SHP77 (cell line): ENCODE measurements around the gene ALOX5.
"Not testable (repeated sequence)": the region's sequence is repeated elsewhere in the genome, so short reads cannot be mapped to it uniquely, and the experiment has no call there.

Experiments used
- DNase-seq, 2 experiments: peaks; one replicate each; lab custom pipeline; 2025; lab: John Stamatoyannopoulos, UW

ALOX5 gene

DNA sequence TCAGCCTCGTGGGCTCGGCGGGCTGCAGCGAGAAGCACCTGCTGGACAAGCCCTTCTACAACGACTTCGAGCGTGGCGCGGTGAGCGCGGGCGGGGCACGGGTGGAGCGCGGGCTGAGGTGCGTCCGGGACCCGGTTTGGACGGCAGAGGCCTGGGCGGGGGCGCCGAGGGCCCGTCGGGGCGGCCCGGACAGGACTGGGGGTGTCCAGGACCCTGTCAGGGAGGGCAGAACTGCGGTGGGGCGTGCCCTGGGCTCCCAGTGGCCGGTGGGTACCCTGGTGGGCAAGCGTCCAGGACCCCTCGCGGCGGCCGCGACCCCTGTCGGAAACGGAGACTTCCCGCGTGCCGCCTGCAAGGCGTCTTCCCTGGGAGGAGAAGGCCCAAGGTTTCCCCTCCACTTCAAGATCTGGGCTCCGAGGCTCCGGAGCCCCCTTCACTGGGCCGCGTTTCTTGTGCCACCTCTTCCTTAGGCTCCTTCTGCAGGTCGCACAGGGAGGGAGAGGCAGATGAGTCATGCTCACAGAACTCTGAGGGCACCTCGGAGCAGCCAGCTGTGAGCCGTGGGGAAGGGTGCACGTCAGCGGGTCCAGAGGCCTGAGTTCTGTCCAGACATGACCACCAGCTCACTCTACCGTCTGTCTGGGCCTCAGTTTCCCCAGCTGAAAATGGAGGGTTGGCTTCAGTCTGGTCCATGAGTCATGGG, 485 bp downstream of the ALOX5 start:
- no peak for DNase-seq

DNA sequence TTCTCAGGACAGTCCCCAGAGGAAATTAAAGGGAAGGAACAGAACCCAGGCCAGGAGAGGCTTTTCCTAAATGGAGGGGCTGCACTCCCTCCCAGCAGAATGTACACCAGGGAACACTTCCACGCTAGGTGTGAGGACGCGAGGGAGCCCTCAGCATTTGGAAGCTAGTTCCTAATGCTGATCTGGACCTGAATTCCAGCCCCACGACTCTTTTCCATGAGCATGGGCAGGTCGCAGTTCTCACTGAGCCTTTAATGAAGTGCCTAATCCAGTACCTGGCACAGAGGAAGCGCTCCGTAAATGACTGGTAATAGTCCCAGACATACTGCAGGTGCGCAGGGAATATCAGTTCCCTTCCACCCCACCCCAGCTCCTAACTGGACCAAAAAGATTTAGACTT, 1.1 kb downstream of the ALOX5 start:
- no peak for DNase-seq

DNA sequence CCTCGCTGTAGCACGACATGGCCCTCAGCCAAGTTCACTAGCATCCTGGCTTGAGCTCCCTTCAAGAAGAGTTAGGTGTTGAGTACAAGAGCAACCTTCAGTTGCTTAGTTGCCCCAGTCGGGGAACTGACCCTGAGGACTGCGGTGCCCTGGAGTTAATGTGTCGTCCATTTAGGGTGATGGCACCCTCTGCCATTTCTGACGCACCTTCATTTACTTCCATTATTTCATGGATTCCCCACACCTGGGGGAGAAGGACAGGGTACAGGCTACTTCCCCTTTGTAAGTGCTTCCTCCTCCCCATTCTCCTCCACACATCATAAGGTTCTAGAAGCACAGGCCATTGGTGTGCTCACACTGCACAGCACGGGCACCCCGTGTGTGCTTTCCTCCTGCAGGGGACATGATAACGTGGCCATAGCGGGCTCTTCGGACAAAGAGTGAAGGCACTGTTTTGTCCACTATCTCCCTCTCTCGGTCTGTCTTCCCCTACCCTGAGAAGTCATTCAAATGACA, 1.8 kb downstream of the ALOX5 start:
- no peak for DNase-seq

DNA sequence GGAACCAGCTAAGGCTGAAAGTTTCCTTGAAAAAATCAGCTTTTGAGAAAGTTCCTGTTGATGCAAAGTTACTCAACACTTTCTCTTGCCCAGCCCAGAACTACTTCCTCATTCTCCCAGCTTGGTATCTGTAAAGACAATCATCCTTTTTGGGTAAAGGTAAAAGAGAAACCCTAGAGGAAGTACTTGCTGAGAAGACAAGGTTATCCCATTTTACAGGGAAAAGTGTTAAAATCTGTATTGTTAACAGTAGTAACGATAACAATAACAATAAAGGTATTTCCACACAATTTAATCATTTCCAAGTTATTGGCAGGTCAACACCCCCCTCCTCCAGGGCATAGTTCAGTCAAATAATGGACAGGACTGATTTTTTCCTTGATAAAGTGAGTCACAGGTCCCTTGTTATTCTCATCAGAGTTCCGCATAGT, 2.4 kb downstream of the ALOX5 start:
- DNase-seq = no peak

DNA sequence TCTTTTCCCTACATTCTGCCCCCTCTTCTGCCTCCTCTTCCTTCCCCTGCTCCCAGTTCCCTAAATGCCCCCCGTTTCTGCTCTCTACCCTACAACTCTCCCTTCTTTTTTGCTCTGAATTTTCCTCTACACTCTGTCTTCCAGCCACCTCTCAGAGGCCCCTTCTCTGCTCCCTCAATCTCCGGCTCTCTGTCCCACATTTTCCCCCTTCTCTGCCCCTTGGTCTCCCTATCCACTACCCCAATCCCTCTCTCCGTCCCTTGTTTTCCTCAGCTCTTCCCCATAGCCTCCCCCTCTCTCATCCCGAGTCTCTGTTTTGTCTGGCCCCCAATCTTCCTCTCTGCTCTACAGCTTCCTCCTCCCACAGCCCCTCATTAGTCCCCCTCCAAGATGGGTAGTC, 3.3 kb downstream of the ALOX5 start:
- DNase-seq = no peak

DNA sequence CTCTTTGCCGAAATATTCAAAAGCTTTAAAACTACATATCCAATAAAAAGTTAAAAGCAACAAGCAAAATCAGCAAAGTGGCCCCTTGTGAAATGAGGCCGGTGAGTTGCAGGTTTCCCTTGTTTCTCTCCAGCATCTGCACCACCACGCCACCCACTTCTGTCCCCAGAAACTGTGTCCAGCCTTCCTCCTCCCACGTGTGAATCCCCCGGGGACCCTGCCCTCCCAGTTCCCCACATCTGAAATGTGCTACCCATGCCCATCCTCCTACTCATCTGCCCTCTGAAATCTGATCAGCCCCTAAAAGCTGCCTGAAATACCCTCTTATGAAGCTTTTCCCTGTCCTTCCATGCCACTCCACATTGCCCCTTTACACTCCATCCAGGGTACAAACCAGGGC, 3.8 kb downstream of the ALOX5 start:
- DNase-seq = no peak

DNA sequence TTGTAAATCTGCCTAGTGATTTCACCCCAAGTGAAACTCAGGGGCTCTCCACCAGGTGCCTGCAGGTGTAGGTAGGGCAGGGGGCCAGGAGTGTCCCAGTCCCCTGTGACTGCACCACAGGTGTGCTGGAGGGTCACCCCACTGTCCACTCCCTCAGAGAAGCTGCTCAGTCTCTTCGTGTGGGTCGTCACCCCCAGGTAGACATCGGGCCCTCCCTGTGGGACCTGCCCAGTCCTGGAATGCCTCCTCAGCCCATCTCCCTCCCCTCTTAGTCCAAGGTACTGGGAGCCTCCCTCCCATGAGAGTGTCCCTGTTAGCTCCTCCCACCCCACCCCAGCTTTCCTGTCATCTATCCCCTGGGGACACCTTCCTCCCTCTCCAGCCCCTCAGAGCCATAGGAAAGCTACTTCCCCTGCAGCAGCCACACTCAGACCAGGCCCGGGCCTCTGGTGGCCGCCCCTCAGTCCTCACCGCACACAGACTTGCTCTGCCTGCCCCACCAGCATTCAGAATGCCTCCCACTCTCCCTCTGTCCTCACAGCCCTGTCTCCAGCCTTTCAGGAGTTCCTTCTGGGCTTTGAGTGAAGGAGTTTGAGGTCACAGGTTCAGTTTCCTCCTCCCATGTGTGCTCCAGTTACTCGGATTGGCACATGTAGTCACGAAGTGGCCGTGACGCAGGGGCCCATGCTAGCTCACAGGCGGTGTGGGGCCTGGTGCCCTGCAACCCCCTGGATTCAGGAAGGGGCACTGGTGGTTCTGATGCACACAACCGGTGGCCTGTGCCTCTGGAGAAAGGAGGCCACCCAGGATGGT, 5.1 kb downstream of the ALOX5 start:
- DNase-seq = no peak

DNA sequence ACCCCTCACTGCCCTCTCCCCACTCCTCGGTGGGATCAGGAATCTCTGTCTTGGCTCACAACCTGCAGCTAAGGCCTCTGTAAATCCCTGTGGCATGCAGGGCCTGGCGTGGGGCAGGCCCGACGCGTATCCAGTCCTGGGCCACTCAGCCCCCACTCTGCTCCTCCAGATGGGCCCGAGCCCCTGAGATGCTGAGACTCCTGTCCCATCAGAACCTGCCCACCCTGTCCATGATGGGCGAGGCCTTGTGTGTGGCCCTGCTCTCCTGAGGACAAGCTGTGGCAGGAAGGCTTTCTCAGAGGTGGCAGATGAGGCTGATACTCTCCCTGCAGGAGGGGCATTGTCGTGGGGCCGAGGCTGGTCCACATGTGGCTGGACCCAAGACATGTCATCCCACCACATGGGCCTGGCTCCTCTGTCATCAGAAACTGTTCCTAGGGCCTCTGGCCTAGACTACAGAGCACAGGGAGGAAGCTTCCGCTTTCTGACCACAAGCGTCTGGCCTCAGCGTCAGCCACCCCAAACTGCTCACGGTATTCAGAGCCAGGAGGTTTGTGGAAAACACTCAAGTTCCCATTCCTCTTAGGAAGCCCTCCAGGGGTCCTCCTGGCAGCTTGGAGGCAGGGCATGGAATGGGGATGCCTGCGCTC, 6.0 kb downstream of the ALOX5 start:
- no peak for DNase-seq

DNA sequence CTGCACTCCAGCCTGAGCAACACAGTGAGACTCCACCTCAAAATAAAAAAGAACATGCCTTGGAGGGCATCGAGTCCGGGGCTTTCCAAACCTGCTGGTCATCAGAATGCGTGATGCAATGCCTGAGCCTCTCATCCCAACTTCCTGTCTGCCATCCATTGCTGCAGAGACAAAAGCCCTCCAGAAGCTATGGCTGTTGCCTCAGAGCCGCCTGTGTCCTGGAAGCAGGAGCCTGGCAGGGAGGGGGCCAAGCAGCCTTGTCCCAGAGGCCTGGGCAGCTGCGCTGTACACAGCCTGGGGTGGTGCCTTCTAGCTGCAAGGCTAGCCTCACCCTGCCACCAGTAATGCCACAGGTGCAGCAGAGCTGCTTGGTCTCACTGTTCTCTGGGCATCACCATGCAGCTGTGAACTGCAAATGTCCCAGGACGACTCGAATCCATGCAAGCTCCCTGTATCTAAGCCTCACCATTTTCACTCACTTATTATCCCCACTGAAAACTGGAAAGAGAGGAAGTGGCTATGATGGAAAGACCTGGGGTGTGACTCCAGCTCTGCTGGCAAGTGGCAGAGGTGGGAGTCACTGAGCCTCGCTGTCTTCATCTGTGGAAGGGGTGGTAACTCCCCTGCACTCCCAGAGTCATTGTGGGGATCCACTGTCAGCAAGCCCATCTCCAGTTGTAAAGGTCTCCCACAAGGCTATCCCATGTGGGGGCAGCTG, 7.0 kb downstream of the ALOX5 start:
- DNase-seq = no peak

DNA sequence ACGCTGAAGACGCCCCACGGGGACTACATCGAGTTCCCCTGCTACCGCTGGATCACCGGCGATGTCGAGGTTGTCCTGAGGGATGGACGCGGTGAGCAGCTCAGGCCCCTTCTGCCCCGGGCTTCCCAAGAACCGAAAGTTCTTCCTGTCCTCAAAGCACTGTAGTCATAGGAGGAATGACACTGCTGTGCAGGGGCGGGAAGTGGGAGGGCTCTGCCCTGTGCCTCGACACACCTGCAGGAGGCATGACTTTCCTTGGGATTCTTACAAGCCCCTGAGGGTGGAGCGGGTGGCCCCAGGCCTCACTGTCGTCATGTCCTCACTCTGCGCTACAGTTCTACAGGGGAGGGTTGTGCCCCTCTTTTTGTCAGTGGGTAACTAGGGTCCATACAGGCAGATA, 8.6 kb downstream of the ALOX5 start:
- DNase-seq = no peak

DNA sequence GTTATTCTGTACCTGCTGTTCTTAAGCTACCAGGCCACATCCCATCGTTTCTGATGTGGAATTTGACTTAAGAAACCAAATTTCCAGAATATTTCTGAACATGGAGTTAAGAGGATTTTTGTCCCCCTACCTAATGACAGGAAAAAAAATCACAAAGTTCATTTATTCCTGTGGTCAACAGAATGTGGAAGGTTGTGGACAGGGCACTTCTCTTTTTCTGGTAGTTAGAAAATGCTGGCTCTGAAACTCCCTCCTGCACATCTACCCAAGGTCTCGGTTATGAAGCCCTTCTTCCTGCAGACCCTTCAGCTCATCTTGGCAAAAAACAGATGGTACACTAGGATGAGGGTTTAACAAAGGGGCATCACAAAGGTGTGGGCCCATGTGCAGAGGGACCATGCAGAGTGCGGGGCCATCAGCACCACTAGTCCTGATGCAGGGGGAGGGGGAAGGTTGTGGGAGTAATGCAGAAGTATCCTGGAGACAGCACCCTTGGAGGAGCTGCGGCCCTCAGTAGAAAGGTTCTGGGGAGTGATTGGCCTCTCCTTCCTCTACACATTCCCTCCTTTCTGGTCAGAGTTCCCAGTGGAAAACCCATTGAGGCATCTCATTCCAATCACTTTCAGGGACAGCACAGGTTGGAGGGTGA, 9.8 kb downstream of the ALOX5 start:
- no peak for DNase-seq

DNA sequence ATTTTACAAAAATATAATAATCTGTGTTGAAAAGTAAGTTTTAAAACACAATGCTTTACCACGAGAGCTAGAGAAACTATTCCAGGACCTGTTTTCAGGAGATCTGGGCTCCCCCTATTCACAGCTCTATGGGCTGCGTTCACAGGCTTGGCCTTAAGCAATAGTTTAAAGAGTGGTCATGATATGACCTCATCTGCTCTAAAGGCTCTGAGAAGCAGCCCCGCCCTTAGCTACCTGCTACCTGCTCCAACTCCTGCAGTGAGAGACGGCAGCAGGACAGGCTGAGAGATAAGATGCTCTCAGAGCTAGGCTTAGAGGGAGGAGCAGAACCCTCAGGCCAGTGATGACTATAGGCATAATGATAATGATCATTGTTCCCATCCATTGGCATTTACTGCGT, 12.6 kb downstream of the ALOX5 start:
- DNase-seq = no peak

DNA sequence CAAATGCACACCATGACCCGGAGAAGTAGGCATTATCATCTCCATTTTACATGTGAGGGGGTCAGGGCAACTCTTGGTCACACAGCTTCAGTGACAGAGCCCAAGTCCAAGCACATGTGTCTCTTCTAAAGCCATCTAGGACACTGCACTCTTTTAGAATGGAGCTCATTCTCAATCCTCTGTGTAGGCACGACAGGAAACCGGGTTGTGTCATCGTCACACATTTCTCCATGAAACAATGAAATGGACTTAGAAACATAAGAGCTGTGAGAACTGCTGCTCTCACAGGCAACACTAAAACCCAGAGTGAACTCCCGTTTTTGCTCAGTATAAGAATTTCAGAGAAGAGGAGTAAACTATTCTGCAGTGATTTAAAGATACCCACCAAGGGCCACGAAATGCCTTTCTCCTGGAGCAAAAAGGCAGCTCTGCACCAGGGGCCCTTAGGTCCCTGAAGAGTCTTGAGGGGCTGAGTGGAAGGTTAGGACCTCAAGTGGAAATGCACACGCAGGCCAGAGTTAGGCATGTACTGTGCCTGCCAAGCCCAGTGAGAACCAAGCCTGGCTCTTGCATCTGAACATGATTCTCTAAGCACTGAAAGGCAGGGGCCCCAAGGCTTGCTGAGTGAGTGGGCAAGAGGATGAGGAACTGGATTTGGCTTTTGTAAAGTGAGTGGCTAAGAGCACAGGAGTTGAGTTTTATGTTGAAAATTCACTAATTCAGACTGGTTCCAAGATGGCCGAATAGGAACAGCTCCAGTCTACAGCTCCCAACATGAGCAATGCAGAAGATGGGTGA, 13.3 kb downstream of the ALOX5 start:
- DNase-seq = no peak

DNA sequence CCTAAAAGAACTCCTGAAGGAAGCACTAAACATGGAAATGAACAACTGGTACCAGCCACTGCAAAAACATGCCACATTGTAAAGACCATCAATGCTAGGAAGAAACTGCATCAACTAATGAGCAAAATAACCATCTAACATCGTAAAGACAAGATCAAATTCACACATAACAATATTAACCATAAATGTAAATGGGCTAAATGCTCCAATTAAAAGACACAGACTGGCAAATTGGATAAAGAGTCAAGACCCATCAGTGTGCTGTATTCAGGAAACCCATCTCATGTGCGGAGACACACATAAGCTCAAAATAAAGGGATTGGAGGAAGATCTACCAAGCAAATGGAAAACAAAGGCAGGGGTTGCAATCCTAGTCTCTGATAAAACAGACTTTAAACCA, 15.7 kb downstream of the ALOX5 start:
- DNase-seq = not testable (repeated sequence)

DNA sequence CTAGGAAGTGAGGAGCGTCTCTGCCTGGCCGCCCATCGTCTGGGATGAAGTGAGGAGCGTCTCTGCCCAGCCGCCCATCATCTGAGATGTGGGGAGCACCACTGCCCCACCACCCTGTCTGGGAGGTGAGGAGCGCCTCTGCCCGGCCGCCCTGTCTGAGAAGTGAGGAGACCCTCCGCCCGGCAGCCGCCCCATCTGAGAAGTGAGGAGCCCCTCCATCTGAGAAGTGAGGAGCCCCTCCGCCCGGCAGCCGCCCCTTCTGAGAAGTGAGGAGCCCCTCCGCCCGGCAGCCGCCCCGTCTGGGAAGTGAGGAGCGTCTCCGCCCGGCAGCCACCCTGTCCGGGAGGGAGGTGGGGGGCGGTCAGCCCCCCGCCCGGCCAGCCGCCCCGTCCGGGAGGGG, 17.6 kb downstream of the ALOX5 start:
- DNase-seq = not testable (repeated sequence)

DNA sequence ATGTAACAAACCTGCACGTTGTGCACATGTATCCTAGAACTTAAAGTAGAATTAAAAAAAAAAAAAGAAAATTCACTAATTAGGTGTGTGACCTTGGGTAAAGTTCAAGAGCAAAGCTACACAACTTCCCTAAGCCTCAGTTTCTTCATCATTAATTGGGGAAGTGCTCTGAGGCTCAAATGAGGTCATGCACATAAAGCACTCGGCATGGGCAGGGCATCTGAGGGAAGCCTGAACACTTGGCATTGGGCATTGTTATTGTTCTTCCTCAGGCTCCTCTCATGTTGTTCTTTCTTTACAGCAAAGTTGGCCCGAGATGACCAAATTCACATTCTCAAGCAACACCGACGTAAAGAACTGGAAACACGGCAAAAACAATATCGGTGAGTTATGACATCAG, 21.5 kb downstream of the ALOX5 start:
- DNase-seq = no peak

DNA sequence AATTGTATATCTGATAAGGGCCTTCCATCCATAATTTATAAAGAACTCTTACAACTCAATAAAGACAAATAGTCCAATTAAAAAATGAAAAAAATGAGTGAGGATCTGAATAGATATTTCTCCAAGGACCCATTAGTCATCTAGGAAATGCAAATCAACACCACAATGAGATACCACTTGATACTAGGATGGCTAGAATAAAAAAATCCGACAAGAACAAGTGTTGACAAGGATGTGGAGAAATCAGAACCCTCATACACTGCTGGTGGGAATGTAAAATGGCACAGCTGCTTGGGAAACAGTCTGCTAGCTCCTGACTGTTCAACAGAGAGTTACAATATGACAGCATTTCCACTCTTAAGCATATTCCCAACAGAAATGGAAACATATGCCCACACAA, 24.6 kb downstream of the ALOX5 start:
- no peak for DNase-seq

DNA sequence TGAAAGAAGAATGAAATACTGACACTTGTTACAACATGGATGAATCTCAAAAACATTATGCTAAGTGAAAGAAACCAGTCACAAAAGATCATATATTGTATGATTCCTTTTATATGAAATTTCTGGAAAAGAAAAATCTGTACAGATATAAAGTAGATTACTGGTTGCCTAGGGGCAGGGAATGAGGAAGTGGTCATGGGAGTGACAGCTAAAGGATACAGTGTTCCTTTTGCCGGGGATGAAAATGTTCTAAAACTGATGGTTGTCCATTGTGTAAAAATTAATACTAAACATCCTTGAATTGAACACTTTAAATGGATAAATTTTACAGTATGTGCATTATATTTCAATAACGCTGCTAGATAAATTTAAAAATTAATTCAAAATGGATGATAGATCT, 25.1 kb downstream of the ALOX5 start:
- no peak for DNase-seq

DNA sequence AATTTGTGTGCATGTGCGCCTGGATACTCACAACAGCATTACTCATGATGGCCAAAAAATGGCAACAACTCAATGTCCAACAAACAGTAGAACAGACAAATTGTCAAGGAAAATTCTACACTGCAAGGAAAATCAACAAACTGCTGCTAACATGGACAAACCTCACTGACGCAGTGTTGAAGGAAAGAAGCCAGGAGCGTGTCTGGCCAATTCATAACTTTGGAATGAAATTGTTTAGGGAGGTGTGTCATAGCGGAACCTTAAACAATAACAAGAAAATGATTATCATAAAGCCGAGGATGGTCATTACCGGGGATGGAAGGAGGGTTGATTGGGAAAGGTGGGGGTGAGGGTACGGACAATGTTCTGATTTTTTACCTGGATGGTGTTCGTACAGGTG, 29.1 kb downstream of the ALOX5 start:
- DNase-seq = no peak

DNA sequence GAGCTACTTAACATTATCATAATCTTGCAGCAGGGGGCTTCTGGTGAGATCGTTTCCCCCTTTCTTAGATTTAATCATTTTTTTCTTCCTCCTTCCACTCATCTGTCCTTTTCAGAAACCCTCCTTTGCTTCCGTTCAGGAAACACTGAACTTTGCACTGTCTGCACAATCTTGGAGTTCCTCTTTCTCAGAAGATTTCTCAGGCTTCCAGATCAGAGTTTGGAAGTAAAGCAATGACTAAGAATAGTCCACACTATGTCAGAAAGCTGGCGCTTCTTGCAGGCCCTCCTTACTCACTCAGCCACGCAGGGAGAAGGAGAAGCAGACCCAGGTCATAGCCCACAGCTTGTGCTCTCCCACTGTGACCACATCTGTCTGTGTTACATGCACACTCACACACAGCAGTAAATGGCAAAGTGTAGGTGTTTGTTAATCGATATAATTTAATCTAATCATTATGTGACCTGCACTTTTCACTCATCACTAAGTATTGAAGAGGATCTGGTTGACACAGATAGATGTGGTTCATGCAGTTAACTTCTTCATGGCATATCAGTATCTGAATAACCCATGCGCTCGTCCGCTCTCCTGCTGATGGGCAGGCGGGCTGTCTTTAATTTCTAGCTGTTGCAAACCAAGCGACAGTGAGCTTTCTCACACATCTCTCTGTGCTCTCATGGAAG, 30.2 kb downstream of the ALOX5 start:
- no peak for DNase-seq
